DMS53 treated with DMSO at 0.1 percent for 48 hours (cell line): ENCODE measurements around the gene NPIPA8.
"Not testable (repeated sequence)": the region's sequence is repeated elsewhere in the genome, so short reads cannot be mapped to it uniquely, and the experiment has no call there.

Source experiments
- DNase-seq: peaks from one replicate; lab custom pipeline; 2025; ENCODE audit not compliant: unreplicated experiment; lab: John Stamatoyannopoulos, UW

Gene NPIPA8

GRCh38 chr16:18336636-18337035 lies at the start of gene NPIPA8:
Gene NPIPA8, minus strand, starts transcription at chr16:18336736. Its CDS starts 4,074 bp downstream, at chr16:18332662.
- DNase-seq = not testable (repeated sequence)

GRCh38 chr16:18385285-18385684 lies 48.7 kb upstream of the NPIPA8 start:
- not testable (repeated sequence) for DNase-seq

- not testable (repeated sequence) for DNase-seq
These were observed 48.3 kb upstream of the NPIPA8 start for GRCh38 chr16:18384869-18385268.

- DNase-seq = not testable (repeated sequence)
These were observed 47.6 kb upstream of the NPIPA8 start for GRCh38 chr16:18384098-18384636.

- not testable (repeated sequence) for DNase-seq
These were observed 46.2 kb upstream of the NPIPA8 start for GRCh38 chr16:18382696-18383095.

- DNase-seq = not testable (repeated sequence)
These were observed 11.2 kb upstream of the NPIPA8 start for GRCh38 chr16:18347742-18348141.

GRCh38 chr16:18346993-18347392 lies 10.5 kb upstream of the NPIPA8 start:
- not testable (repeated sequence) for DNase-seq

GRCh38 chr16:18344634-18345033 lies 8.1 kb upstream of the NPIPA8 start:
- DNase-seq = not testable (repeated sequence)

GRCh38 chr16:18341986-18342385 lies 5.5 kb upstream of the NPIPA8 start:
- DNase-seq = not testable (repeated sequence)

- DNase-seq = not testable (repeated sequence)
These were observed 5.0 kb upstream of the NPIPA8 start for GRCh38 chr16:18341417-18341960.

GRCh38 chr16:18339210-18339609 lies 2.7 kb upstream of the NPIPA8 start:
- not testable (repeated sequence) for DNase-seq

GRCh38 chr16:18311811-18312210 lies 24.7 kb downstream of the NPIPA8 start:
- not testable (repeated sequence) for DNase-seq

- not testable (repeated sequence) for DNase-seq
These were observed 27.4 kb downstream of the NPIPA8 start for GRCh38 chr16:18309159-18309558.

GRCh38 chr16:18307241-18307640 lies 29.3 kb downstream of the NPIPA8 start:
- DNase-seq = not testable (repeated sequence)

- DNase-seq = not testable (repeated sequence)
These were observed 30.5 kb downstream of the NPIPA8 start for GRCh38 chr16:18306066-18306465.

GRCh38 chr16:18303059-18303706 lies 33.4 kb downstream of the NPIPA8 start:
- DNase-seq = not testable (repeated sequence)

GRCh38 chr16:18297714-18298113 lies 38.8 kb downstream of the NPIPA8 start:
- DNase-seq = not testable (repeated sequence)

GRCh38 chr16:18296931-18297330 lies 39.6 kb downstream of the NPIPA8 start:
- not testable (repeated sequence) for DNase-seq

- not testable (repeated sequence) for DNase-seq
These were observed 42.2 kb downstream of the NPIPA8 start for GRCh38 chr16:18294371-18294770.

- DNase-seq = not testable (repeated sequence)
These were observed 43.1 kb downstream of the NPIPA8 start for GRCh38 chr16:18293337-18293956.

- DNase-seq = not testable (repeated sequence)
These were observed 45.6 kb downstream of the NPIPA8 start for GRCh38 chr16:18290959-18291358.

GRCh38 chr16:18286342-18286741 lies 50.2 kb downstream of the NPIPA8 start:
- DNase-seq = not testable (repeated sequence)
